Endothelial cell of umbilical vein (primary cell): ENCODE data around the gene CCDC150. TPM values are rescaled to one million over a fixed set of nuclear protein-coding genes. Genes with fewer than 3 reads are reported as not detected.

Experiments used
- BruUV-seq: library from RNA; stranded (reverse); fragments of 400-500 nt; replicated peaks from 2 replicates; lab custom pipeline; 2021; lab: Mats Ljungman, UMichigan
- CTCF ChIA-PET: fragments of 300-600, 350-600 bp; sonication (Branson Sonifier 250); formaldehyde crosslinking; loops from one replicate; lab custom pipeline; 2021; ENCODE audit warnings: antibody characterized with exemption, inconsistent platforms; lab: Charles Lee
- POLR2A ChIA-PET: fragments of 300-600, 350-600 bp; sonication (Branson Sonifier 250); formaldehyde crosslinking; loops from one replicate; lab custom pipeline; 2021; ENCODE audit warnings: antibody characterized with exemption, inconsistent platforms; lab: Charles Lee
- DNase-seq: peaks from one replicate; pipeline ENCODE4 v3.0.0-alpha.2; 2011; ENCODE audit warnings: low read depth, low spot score
- FAIRE-seq: peaks from 2 replicates; lab custom pipeline; 2011; peaks lifted over from hg19 to GRCh38; lab: Jason Lieb, UNC
- H2AFZ ChIP-seq: 2 replicates; pipeline ENCODE4 v1.6.0; 2012; ENCODE audit warnings: low read depth, low read length, control low read depth, inconsistent platforms
- H3K27ac ChIP-seq: 2 replicates; pipeline ENCODE4 v1.5.1; 2011; ENCODE audit warnings: low read depth, mild to moderate bottlenecking, control low read depth, low read length, moderate library complexity; ENCODE audit not compliant: insufficient read depth
- H3K27me3 ChIP-seq, 2 experiments: 2 replicates each; pipeline versions ENCODE4 v1.6.0 to v1.6.1; 2011; ENCODE audit warnings: low read length in 2 of 2, mixed read lengths in 1 of 2; ENCODE audit not compliant: control insufficient read depth in 2 of 2, insufficient read depth in 2 of 2
- H3K36me3 ChIP-seq, 2 experiments: 2 replicates in 1 of 2; 3 replicates in 1 of 2; pipeline ENCODE4 v1.5.1; 2011; ENCODE audit warnings: low read length in 2 of 2, mild to moderate bottlenecking in 1 of 2, moderate library complexity in 1 of 2; ENCODE audit not compliant: control insufficient read depth in 2 of 2, insufficient read depth in 2 of 2; ENCODE audit errors: extremely low read depth in 1 of 2
- H3K4me1 ChIP-seq: 3 replicates; pipeline ENCODE4 v1.5.1; 2011; ENCODE audit warnings: mild to moderate bottlenecking, low read length; ENCODE audit not compliant: control insufficient read depth, insufficient read depth; ENCODE audit errors: extremely low read depth
- H3K4me2 ChIP-seq: 2 replicates; pipeline ENCODE4 v1.6.1; 2011; ENCODE audit warnings: low read length, control low read depth, mixed read lengths; ENCODE audit not compliant: insufficient read depth
- H3K4me3 ChIP-seq, 3 experiments: fragments of 200-600 bp in 1 of 3; sonication (generic), shearing (Covaris generic) in 1 of 3; replicated peaks in 1 of 3; 2 replicates each; pipeline ENCODE4 v1.5.1; 2011 to 2016; ENCODE audit warnings: control low read depth in 3 of 3, low read length in 3 of 3, mild to moderate bottlenecking in 2 of 3, inconsistent platforms in 1 of 3, low read depth in 1 of 3, moderate library complexity in 1 of 3; ENCODE audit not compliant: insufficient read depth in 1 of 3
- H3K79me2 ChIP-seq: 2 replicates; pipeline ENCODE4 v1.6.0; 2012; ENCODE audit warnings: low read length, inconsistent platforms; ENCODE audit not compliant: control insufficient read depth, insufficient read depth
- H3K9ac ChIP-seq: replicated peaks from 2 replicates; pipeline ENCODE3; 2011; ENCODE audit warnings: low read length, control low read depth; ENCODE audit not compliant: insufficient read depth; ENCODE audit errors: extremely low read depth
- H3K9me1 ChIP-seq: replicated peaks from 3 replicates; pipeline ENCODE4 v1.6.0; 2011; ENCODE audit warnings: mild to moderate bottlenecking, low read length; ENCODE audit not compliant: control insufficient read depth, insufficient read depth; ENCODE audit errors: extremely low read depth
- H3K9me3 ChIP-seq: replicated peaks from 2 replicates; pipeline ENCODE4 v1.5.1; 2012; ENCODE audit warnings: low read length, inconsistent platforms; ENCODE audit not compliant: control insufficient read depth, insufficient read depth
- H4K20me1 ChIP-seq: replicated peaks from 2 replicates; pipeline ENCODE3; 2011; ENCODE audit warnings: mild to moderate bottlenecking, low read length; ENCODE audit not compliant: control insufficient read depth, insufficient read depth; ENCODE audit errors: extremely low read depth
- CTCF ChIP-seq, 2 donors: IDR thresholded peaks; 1 replicate in 1 of 2; 2 replicates in 1 of 2; pipeline ENCODE4 v1.5.1; 2011; ENCODE audit warnings: low read length in 2 of 2, mild to moderate bottlenecking in 2 of 2, moderate library complexity in 2 of 2, control low read depth in 1 of 2, inconsistent platforms in 1 of 2, low read depth in 1 of 2; ENCODE audit not compliant: insufficient read depth in 1 of 2; ENCODE audit errors: extremely low read depth in 1 of 2
- EZH2 ChIP-seq: IDR thresholded peaks from 2 replicates; pipeline ENCODE4 v1.6.1; 2012; ENCODE audit warnings: borderline replicate concordance, low read depth, mild to moderate bottlenecking, moderate library complexity, low read length, inconsistent platforms; ENCODE audit not compliant: severe bottlenecking
- FOS ChIP-seq: IDR thresholded peaks from 2 replicates; pipeline ENCODE4 v1.6.1; 2011; ENCODE audit warnings: mild to moderate bottlenecking, low read length, moderate library complexity, borderline replicate concordance; ENCODE audit not compliant: insufficient read depth
- GATA2 ChIP-seq: IDR thresholded peaks from 2 replicates; pipeline ENCODE4 v1.7.0; 2011; ENCODE audit warnings: low read depth, mild to moderate bottlenecking, moderate library complexity, mixed read lengths, low read length; ENCODE audit not compliant: insufficient read length, insufficient read depth
- JUN ChIP-seq: IDR thresholded peaks from 2 replicates; pipeline ENCODE4 v1.6.1; 2011; ENCODE audit warnings: borderline replicate concordance, low read depth; ENCODE audit not compliant: insufficient read length, insufficient read depth
- MAX ChIP-seq: IDR thresholded peaks from 2 replicates; pipeline ENCODE4 v1.6.1; 2011; ENCODE audit not compliant: insufficient read depth, insufficient read length
- MYC ChIP-seq: IDR thresholded peaks from one replicate; pipeline ENCODE4 v1.6.1; 2011; ENCODE audit warnings: mild to moderate bottlenecking, low read depth, low read length
- POLR2A ChIP-seq: IDR thresholded peaks from 2 replicates; pipeline ENCODE4 v1.6.1; 2012; ENCODE audit warnings: low read depth, mild to moderate bottlenecking, control low read depth, low read length
- POLR2AphosphoS5 ChIP-seq: IDR thresholded peaks from 2 replicates; pipeline ENCODE4 v1.6.1; 2012; ENCODE audit warnings: low read depth, mild to moderate bottlenecking, control low read depth, low read length, moderate library complexity; ENCODE audit not compliant: insufficient read depth
- dilution Hi-C: fragments of 300-500 bp; cut with MboI; formaldehyde crosslinking; loops from one replicate; pipeline ENCODE4 v1.15.0; 2019; ENCODE audit warnings: low sequenced_read_pairs; ENCODE audit not compliant: extremely low pct_ligation_motif_present
- intact Hi-C: fragments of 100-400 bp; cut with micrococcal nuclease; formaldehyde crosslinking; loops from one replicate; pipeline ENCODE4 v1.10.0; 2022
- polyA plus RNA-seq, 4 experiments: library from polyadenylated mRNA; depleted of rRNA in 3 of 4; stranded (reverse) in 3 of 4; unstranded in 1 of 4; fragments of >200 nt; gene quantifications; 2 replicates each; pipeline versions ENCODE4 v1.2.1 to v1.2.3, GENCODE V29; 2011 to 2012; ENCODE audit warnings: missing spikeins in 1 of 4
- total RNA-seq: library from RNA; stranded (reverse); gene quantifications from 2 replicates; pipeline ENCODE4 v1.2.3, GENCODE V29; 2021

The CCDC150 gene
- total and polyA plus RNA-seq, 2 donors (not counting 3 experiments of a cell fraction or from before 2014, with no cell fraction given): 1.7 to 19.9 TPM

GRCh38 chr2:196594158-196594557 is 45.4 kb upstream of the CCDC150 start:
- Histone ChIP-seq H3K9me3 (no peaks in the 10 kb centered on the region), H3K9ac (no peak overlapping the region), H3K4me3 (no peak overlapping the region), H3K36me3 (no peaks in the 10 kb centered on the region), H3K4me1 (peaks cover 13% of the 10 kb centered on the region), H2AFZ (no peak overlapping the region), H4K20me1 (no peaks in the 10 kb centered on the region), H3K4me2 (no peak overlapping the region), H3K79me2 (no peaks in the 10 kb centered on the region), H3K9me1 (no peaks in the 10 kb centered on the region), H3K27me3 (peaks cover 29 to 35% of the 10 kb centered on the region in 2 experiments), H3K27ac (no peak overlapping the region)
- no peak for TF ChIP-seq CTCF (IDR thresholded peaks at IDR 0.05; ENCODE audit: extremely low read depth in 1 of 2, insufficient read depth in 1 of 2, low read depth in 1 of 2, low read length in 2 of 2)
- TF ChIP-seq MYC: no peak
- no peak for TF ChIP-seq POLR2A
- no peak for TF ChIP-seq EZH2
- TF ChIP-seq POLR2AphosphoS5: no peak
- TF ChIP-seq GATA2: no peak
- TF ChIP-seq JUN: no peak
- no peak for TF ChIP-seq MAX
- no peak for TF ChIP-seq FOS
- DNase-seq (no peak), FAIRE-seq (no peak)
- intact Hi-C loops: no loop called here
- POLR2A ChIA-PET: no interaction called here
- CTCF ChIA-PET: interaction anchor here (1.5 kb wide), 1 partner anchor 157 kb away, joined by 3 read pairs; no protein-coding TSS in a partner anchor
- no TSS peak for BruUV-seq
- dilution Hi-C loops: no loop called here
